ENCODE results near the gene WSB1. TPM values are rescaled to one million over a fixed set of nuclear protein-coding genes. Genes with fewer than 3 reads are reported as not detected.
"Not testable (repeated sequence)": the region's sequence is repeated elsewhere in the genome, so short reads cannot be mapped to it uniquely, and the experiment has no call there.

The WSB1 gene
- total RNA-seq, 1 donor from 2014 or later, result 256 TPM

DNA sequence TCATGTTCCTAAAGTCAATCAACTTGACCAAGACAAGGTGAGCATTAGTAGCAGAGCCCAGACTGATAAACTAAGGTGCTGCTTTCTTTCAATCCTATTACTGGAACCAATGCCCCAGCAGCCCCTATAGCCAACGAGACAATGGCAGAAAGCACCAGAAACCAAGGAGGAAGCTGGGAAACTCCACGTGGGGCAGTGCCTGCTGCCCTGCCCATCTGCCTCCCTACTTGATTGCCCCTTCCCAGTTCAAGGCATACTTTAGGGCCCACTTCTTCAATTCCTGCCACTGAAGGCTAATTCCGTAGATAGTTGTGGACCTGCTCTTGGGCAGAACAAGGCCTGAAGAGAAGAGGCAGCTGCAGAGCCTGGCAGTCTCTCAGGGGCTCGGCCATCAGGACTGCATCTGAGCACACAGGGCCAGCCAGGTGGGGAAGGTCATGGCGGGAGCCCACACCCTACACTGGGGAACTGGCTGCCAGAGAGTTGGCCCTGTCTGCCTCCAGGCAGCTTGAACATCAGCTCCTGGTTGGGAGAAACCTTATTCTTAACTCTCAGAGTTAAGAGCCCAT is 30.9 kb downstream of the WSB1 start:
- H3K27me3 ChIP-seq (ENCODE audit: control insufficient read depth, insufficient read depth, low read length), result no peaks in the 10 kb centered on the region
- H3K36me3 ChIP-seq (ENCODE audit: control insufficient read depth, insufficient read depth, low read length), result no peaks in the 10 kb centered on the region
- no peak for DNase-seq (ENCODE audit: low read depth)
- no peak for FAIRE-seq
- TF ChIP-seq, protein P1, sequence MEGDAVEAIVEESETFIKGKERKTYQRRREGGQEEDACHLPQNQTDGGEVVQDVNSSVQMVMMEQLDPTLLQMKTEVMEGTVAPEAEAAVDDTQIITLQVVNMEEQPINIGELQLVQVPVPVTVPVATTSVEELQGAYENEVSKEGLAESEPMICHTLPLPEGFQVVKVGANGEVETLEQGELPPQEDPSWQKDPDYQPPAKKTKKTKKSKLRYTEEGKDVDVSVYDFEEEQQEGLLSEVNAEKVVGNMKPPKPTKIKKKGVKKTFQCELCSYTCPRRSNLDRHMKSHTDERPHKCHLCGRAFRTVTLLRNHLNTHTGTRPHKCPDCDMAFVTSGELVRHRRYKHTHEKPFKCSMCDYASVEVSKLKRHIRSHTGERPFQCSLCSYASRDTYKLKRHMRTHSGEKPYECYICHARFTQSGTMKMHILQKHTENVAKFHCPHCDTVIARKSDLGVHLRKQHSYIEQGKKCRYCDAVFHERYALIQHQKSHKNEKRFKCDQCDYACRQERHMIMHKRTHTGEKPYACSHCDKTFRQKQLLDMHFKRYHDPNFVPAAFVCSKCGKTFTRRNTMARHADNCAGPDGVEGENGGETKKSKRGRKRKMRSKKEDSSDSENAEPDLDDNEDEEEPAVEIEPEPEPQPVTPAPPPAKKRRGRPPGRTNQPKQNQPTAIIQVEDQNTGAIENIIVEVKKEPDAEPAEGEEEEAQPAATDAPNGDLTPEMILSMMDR (IDR thresholded peaks at IDR 0.05; ENCODE audit: insufficient read depth, low read length, severe bottlenecking), result no peak
- no peak overlapping the region for H3K4me3 ChIP-seq (ENCODE audit: low read depth, low read length)

GRCh38 chr17:27326051-27326450 is 32.1 kb downstream of the WSB1 start:
- Histone ChIP-seq H3K36me3 (ENCODE audit: control insufficient read depth, insufficient read depth, low read length) (no peaks in the 10 kb centered on the region), H3K27me3 (ENCODE audit: control insufficient read depth, insufficient read depth, low read length) (no peaks in the 10 kb centered on the region), H3K4me3 (ENCODE audit: low read depth, low read length) (no peak overlapping the region)
- DNase-seq (ENCODE audit: low read depth), result peak; percentile 57
- TF ChIP-seq, protein P1 (IDR thresholded peaks at IDR 0.05; ENCODE audit: insufficient read depth, low read length, severe bottlenecking), result no peak
- FAIRE-seq, result no peak

DNA sequence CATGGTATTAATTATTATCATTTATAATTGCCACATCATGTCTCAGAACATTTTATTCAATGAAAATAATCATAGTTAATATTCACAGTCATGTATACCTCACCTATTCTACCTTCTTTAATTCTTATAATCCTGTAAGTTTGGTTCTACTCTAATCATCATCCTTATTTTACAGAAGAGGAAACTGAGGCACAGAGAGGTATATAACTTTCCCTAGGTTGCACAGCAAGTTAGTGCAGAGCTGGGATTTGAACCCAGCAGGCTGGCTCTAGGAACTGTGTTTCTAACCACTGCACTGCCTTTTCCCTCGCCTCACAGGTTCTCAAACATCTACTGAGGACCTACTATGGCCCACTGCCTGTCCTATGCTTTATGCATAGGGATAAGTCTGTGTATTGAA is 32.7 kb downstream of the WSB1 start:
- no peak for FAIRE-seq
- DNase-seq (ENCODE audit: low read depth), result no peak
- TF ChIP-seq, protein P1 (IDR thresholded peaks at IDR 0.05; ENCODE audit: insufficient read depth, low read length, severe bottlenecking), result no peak
- Histone ChIP-seq H3K4me3 (ENCODE audit: low read depth, low read length) (no peak overlapping the region), H3K27me3 (ENCODE audit: control insufficient read depth, insufficient read depth, low read length) (no peaks in the 10 kb centered on the region), H3K36me3 (ENCODE audit: control insufficient read depth, insufficient read depth, low read length) (no peaks in the 10 kb centered on the region)

- H3K36me3 ChIP-seq (ENCODE audit: control insufficient read depth, insufficient read depth, low read length), result no peaks in the 10 kb centered on the region
- no peak overlapping the region for H3K4me3 ChIP-seq (ENCODE audit: low read depth, low read length)
- FAIRE-seq, result no peak
- H3K27me3 ChIP-seq (ENCODE audit: control insufficient read depth, insufficient read depth, low read length), result no peaks in the 10 kb centered on the region
- TF ChIP-seq, protein P1 (IDR thresholded peaks at IDR 0.05; ENCODE audit: insufficient read depth, low read length, severe bottlenecking), result no peak
- DNase-seq (ENCODE audit: low read depth), result no peak
Measured at GRCh38 chr17:27327397-27327796, 33.5 kb downstream of the WSB1 start.

DNA sequence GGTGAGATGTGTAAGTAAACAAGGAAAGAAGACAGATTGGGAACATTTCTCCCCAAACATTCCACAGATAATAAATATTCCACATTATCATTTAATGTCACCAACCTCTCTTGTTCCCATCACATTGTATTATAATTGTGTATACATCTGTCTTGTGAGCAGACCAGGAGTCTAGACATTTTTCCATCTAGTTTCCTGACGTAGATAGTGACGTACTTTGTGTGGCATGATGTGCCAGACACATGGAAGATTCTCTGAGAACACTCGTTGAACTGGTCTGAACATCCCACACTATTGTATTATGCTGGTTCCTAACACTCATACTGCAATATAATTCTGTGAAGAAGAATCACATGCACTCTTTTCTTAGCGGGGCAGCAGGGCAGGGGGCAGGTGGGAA is 34.0 kb downstream of the WSB1 start:
- Histone ChIP-seq H3K36me3 (ENCODE audit: control insufficient read depth, insufficient read depth, low read length) (no peaks in the 10 kb centered on the region), H3K4me3 (ENCODE audit: low read depth, low read length) (no peak overlapping the region), H3K27me3 (ENCODE audit: control insufficient read depth, insufficient read depth, low read length) (no peaks in the 10 kb centered on the region)
- FAIRE-seq (no peak), DNase-seq (ENCODE audit: low read depth) (no peak)
- TF ChIP-seq, protein P1 (IDR thresholded peaks at IDR 0.05; ENCODE audit: insufficient read depth, low read length, severe bottlenecking), result no peak

DNA sequence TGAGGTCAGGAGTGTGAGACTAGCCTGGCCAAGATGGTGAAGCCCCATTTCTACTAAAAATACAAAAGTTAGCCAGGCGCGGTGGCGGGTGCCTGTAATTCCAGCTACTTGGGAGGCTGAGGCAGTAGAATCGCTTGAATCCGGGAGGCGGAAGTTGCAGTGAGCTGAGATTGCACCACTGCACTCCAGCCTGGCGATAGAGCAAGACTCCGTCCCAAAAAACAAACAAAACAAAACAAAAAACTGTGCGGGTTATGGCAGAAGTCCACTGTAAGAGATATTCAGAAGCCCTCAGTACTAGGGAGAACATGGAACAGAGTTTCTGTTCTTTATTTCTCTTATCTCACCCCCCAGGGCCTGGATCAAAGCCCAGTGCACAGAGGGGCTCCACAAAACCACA is 34.8 kb downstream of the WSB1 start:
- FAIRE-seq; H3K36me3 ChIP-seq (ENCODE audit: control insufficient read depth, insufficient read depth, low read length); H3K27me3 ChIP-seq (ENCODE audit: control insufficient read depth, insufficient read depth, low read length); DNase-seq (ENCODE audit: low read depth); H3K4me3 ChIP-seq (ENCODE audit: low read depth, low read length): not testable (repeated sequence)

All from bronchial epithelial cell (primary cell).